GM18526 (cell line): ENCODE data around the gene CRIP3.

Source experiments
- POLR2A ChIP-seq: IDR thresholded peaks from 3 replicates; pipeline ENCODE4 v1.6.1; 2011; ENCODE audit not compliant: insufficient read length; ENCODE audit errors: extremely low read depth

The CRIP3 gene

DNA sequence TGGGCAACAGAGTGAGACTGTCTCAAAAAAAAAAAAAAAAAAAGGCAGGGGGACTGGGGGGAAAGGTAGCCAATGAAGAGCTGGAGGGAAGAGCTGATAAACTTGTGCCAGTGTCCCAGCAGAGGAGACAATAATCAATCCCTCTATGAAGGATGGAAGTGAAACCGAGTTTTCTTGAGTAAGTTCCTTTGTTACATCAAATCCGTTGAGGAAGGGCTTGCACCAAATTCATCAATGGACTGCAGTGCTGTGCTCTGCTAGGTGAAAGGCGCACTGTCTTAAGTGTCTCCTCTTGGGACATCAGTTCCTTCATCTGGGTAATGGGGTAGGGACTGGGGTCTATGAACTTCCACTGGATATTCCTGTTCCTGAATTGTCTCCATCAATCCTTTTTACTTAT lies 3.0 kb upstream of the CRIP3 start:
- TF ChIP-seq POLR2A = no peak

DNA sequence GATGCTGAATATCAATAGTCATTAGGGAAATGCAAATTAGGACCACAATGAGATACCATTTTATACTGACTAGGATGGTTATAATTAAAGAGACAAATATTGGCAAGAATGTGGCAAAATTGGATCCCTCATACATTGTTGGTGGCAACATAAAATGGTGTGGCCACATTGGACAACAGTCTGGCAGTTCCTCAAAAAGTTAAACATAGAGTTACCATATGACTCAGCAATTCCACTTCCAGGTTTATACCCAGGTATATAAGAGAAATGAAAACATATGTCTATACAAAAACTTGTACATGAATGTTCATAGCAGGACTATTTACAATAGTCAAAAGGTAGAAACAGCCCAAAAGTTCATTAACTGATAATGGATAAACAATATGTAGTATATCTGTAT lies 2.0 kb upstream of the CRIP3 start:
- no peak for TF ChIP-seq POLR2A

DNA sequence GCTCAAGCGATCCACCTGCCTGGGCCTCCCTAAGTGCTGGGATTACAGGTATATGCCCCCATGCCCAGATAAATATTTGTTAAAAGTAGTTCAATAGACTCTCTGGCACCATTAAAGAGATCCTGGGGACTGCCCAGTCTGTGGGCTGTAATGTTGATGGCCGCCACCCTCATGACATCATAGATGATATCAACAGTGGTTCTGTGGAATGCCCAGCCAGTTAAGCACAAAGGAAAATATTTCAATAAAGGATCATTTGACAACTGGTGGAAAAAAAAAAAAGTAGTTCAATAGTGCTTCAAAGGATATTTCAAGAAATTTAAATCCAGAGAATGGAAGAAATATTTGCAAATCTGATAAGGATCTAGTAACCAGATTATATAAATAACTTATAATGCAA lies 1.5 kb upstream of the CRIP3 start:
- TF ChIP-seq POLR2A = no peak

DNA sequence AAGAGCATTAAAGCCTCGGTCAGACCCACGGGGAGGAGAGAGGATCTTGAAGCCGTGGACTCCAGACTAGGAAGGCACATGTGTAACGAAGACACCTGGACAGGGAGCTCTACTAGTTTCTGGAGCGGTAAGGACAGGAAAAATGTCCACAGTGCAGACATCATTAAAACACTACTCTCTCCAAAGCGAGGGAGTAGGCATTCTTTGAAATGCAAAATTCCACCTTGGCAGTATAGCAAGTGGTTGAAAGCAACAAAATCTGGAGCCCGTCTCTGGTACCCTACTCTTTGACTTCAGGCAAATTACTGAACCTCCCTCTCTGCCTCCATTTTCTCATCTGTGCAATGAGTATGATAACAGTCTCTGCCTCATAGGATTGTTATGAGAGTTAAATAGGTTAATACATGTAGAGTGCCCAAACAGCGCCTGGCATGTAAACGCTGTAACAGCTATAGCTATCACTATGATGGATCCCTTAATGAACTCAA lies 408 bp upstream of the CRIP3 start:
- peak; percentile 4 for TF ChIP-seq POLR2A

DNA sequence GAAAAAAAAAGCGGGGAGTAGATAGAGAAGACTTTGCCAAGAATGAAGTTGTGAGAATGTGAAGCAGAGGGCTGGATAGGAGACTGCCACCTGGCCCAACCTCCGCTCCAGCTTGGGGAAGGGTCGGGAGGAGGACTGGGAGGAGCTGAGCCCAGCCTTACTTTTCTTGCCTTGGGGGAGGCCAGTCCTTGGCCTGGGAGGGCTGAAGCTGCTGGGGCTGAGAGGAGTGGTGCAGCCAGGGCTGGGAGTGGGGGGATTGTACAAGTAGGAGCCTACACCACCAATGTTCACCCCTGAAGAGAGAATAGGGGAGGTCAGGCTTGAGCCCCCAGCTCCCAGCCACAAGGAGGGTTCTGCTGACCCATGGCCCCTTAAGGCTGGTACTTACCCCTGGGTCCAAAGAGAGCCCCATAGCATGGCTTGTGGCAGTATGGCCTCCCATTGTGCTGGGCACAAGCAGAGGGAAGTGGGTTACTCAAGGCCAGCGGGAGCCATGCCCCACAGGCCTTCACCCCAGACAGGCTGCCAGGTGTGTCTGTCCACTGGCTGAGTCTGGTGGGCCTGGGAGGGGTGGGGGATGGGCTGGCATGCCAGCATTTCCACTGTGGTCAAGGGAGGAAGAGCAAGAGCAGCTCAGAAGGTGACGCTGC lies 1.1 kb downstream of the CRIP3 start:
- TF ChIP-seq POLR2A = no peak

DNA sequence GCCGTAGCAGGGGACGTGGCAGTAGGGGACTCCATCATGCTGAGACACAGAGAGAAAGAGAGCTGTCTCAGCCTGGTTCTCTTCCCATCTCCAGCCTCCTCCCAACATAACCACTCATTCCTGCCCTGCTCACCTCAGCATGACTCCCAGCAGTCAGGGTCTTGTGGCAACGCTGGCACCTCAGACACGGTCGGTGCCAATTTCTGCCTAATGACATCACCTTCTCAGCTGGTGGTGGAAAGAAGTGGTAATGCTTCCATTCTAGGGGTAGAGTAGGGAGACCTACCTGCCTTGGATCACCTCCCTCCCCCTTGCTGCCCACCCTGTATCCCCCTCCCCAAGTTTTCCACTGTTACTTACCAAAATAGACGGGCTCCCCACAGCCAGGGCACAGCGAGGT lies 2.5 kb downstream of the CRIP3 start:
- no peak for TF ChIP-seq POLR2A

DNA sequence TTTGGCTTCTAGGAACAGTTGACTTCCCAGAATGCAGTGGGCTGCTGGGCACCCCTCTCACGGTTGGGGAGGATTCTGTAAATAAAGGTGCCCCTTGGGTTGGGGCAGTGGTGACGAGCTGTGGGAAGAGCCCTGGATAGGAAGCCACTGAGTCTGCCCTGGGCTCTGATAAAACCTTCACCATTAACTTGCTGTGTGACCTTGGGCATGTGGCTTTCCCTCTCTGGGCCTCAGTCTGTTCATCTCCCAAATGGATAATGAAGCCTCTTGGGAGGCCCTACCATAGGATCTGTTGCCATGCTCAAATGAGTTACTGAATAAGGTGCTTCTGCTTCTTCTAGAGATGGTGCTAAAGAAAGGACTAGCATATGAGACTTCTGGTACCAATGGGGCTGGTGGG lies 3.7 kb downstream of the CRIP3 start:
- no peak for TF ChIP-seq POLR2A

DNA sequence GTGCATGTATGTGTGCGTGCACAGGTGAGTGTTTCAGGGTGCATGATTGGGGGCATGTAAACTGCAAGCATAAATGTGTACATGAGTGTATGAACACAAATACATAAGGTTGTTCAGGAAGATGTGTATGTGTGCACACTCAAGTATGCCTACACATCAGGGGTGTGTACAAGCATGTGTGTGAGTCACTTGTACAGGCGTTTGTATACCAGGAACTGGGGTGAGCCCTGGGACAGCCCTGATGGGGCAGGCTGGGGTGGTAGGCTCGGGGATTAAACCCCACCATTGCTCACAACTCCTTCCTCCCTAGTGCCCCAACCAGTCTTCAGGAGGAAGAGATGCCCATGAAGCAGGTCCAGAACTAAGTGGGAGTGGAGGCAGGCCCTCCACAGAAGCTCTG lies 4.3 kb downstream of the CRIP3 start:
- TF ChIP-seq POLR2A = no peak

DNA sequence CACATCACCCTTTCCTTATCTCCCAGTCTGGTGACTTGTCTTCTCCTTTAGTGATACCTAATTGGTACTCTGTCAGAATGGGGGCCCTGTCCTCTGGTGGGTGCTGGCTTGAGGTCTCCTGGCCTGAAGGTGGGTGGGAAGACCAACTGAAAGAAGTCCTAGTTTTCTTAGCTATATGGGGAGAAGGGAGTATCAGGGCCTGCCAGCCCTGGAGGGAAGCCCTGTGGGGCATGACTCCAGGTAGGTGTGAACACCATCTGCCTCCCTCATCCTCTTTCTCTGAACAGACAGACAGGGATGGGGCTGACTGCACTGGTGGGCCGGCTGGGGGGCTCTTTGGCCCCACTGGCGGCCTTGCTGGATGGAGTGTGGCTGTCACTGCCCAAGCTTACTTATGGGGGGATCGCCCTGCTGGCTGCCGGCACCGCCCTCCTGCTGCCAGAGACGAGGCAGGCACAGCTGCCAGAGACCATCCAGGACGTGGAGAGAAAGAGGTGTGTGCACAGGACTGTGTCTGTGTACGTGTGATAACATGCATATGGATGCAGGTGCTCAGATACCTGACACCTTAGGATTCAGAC lies 4.8 kb downstream of the CRIP3 start:
- TF ChIP-seq POLR2A = no peak

DNA sequence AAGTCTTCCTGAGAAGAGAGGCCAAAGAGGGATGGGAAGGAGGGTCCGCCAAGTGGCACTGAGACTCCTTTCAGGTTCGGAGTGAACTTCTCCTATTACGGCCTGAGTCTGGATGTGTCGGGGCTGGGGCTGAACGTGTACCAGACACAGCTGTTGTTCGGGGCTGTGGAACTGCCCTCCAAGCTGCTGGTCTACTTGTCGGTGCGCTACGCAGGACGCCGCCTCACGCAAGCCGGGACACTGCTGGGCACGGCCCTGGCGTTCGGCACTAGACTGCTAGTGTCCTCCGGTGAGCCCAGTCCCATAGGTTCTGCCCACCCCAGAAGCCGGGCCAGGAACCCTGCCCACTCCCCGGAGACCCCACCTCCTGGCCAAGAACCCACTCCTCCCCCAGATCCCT lies 6.5 kb downstream of the CRIP3 start:
- no peak for TF ChIP-seq POLR2A

DNA sequence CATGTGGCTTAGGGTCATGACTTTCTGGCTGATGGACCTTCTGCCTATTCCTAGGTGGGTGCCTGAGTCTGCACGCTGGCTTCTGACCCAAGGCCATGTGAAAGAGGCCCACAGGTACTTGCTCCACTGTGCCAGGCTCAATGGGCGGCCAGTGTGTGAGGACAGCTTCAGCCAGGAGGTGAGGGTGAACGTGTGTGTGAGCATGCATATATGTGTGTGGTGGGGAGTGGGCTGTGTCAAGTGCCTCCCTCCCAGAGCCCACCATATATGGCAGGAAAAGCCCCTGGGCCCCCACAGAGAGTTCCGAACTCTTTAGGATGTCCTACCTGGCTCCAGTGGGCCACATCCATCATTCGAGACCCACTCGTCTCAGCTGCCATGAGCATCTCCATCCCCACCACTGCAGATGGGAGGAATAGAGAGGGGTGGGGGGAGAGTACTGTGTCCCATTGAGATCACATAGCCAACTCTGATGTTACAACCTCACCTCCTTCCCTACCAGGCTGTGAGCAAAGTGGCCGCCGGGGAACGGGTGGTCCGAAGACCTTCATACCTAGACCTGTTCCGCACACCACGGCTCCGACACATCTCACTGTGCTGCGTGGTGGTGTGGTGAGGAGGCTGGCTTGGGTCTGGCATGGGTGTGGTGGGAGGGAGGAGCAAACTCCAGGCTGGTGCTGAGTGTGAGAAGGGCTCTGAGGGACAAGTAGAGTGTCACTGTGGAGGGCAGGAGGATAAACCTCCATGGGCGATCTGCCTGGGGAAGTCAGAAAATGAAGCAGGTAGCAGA lies 7.3 kb downstream of the CRIP3 start:
- no peak for TF ChIP-seq POLR2A

DNA sequence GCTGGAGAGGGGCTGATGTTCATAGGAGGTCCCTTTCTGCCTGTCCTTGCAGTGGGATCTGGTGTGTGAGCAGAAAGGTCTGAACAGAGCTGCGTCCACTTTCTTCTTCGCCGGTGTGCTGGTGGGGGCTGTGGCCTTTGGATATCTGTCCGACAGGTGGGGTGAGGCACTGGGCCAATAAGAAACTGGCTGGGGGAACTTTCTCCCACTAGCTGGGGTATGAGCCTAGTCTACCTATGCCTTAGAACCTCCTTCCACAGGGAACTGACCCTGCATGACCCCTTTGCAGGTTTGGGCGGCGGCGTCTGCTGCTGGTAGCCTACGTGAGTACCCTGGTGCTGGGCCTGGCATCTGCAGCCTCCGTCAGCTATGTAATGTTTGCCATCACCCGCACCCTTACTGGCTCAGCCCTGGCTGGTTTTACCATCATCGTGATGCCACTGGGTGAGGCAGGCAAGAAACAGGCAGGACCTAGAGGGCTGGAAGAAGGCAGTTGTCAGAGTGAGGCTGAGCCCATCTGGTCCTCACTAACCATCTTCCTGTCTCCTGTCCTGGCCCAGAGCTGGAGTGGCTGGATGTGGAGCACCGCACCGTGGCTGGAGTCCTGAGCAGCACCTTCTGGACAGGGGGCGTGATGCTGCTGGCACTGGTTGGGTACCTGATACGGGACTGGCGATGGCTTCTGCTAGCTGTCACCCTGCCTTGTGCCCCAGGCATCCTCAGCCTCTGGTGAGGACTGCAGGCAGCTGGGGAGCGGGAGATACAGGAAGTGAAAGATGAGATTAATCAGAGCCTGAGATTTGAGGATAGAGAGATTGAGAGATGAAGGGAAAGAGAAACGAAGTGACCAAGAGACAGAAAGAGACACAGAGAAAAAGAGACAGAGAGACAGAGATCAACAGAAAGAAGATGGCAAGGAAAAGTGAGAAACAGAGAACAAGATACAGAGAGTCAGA lies 9.0 kb downstream of the CRIP3 start:
- no peak for TF ChIP-seq POLR2A

DNA sequence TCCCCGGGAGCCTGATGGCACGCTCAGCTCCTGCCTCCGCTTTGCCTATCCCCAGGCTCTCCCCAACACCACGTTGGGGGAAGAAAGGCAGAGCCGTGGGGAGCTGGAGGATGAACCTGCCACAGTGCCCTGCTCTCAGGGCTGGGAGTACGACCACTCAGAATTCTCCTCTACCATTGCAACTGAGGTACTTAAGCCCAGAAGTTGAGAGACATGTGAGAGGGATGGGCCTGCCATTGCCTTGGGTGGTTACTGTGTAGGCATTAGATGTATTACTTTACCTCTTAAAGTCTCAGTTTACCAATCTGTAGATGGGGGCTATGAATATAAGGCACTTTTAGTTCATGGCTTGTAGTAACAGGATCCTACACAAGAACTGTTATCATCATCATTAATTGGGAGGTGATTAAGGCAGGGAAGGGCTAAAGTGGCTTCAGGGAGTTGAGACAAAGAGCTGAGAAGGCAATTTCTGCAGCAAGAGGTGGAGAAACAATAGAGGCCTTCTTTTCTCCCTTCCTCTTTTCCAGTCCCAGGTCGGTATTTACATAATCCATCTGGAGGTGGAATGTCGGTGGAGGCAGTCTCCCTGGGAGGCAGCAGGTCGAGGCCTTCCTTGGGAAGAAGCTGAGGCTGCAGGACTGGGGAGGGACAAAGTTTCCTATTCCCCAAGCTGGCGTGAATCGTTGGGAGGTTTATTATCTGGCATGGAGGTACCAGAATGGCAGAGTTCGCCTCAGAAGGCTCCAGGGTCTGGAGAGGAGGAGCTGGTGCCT lies 9.9 kb downstream of the CRIP3 start:
- TF ChIP-seq POLR2A = no peak

DNA sequence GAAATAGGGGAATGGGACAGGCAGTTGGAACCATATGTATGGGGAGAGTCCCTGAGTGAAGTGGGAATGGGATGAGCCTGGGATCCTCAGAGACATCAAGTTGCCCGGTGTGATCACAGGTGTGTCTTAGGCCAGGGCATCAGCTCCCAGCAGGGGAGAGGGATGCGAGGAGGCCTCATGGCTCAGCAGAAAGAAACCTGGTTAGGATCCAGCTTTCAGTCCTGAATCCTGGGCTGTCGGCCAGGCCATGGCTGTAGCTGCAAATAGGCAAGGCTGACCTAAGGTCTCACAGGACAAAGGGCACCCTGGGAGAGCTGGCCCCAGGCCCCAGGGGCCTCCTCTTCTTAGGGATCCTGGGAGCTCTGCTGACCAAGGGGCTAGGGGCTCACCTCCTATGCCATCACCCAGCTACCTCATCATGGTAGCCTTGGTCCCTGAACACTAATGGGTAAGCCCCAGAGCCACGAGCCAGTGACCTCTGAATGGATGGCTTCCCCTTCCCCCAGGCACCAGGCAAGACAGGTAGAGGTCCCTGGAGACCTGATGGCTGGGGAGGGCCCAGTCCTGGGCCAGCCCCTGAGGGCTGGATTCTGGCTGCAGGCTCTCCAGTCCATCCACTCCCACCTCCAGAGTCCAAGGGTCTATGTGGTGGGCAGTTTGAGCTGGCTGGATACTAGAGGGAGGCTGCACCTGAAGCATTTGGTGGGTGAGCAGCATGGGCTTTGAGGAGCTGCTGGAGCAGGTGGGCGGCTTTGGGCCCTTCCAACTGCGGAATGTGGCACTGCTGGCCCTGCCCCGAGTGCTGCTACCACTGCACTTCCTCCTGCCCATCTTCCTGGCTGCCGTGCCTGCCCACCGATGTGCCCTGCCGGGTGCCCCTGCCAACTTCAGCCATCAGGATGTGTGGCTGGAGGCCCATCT lies 10.7 kb downstream of the CRIP3 start, which contains the start of gene SLC22A7:
Gene SLC22A7, plus strand, starts transcription at position 617 of the 921 bp plus-strand sequence. Its CDS starts 99 bp downstream, at position 716.
- TF ChIP-seq POLR2A = no peak
